Lung (tissue), 12 donors: ENCODE measurements around the gene ZRANB1. TPM values are rescaled to one million over a fixed set of nuclear protein-coding genes. Genes with fewer than 3 reads are reported as not detected.
A peak's percentile ranks its signal among the peaks of the same experiment; 100 is the strongest.

Experiments used
- ATAC-seq: fragments of 200-7000 bp; cut with Tn5 transposase; one replicate; pipeline ENCODE4 v1.9.1; 2020; ENCODE audit warnings: moderate number of reproducible peaks; ENCODE audit not compliant: insufficient read depth, low FRiP score
- DNase-seq, 3 donors: peaks; one replicate each; pipeline ENCODE4 v3.0.0-alpha.2; 2013 to 2017
- H3K27ac ChIP-seq, 2 donors: one replicate each; pipeline ENCODE4 v1.5.1; 2013; ENCODE audit warnings: mild to moderate bottlenecking in 2 of 2, moderate library complexity in 2 of 2, control low read depth in 1 of 2, inconsistent platforms in 1 of 2, low read depth in 1 of 2, low read length in 1 of 2
- H3K27me3 ChIP-seq, 3 donors: one replicate each; pipeline ENCODE4 v1.5.1; 2013; ENCODE audit warnings: low read length in 2 of 3; ENCODE audit not compliant: control insufficient read depth in 3 of 3, insufficient read depth in 3 of 3
- H3K36me3 ChIP-seq, 4 donors: one replicate each; pipeline ENCODE4 v1.5.1; 2013; ENCODE audit warnings: low read length in 4 of 4, mild to moderate bottlenecking in 1 of 4, moderate library complexity in 1 of 4; ENCODE audit not compliant: control insufficient read depth in 4 of 4, insufficient read depth in 4 of 4
- H3K4me1 ChIP-seq, 5 donors: one replicate each; pipeline ENCODE4 v1.5.1; 2013; ENCODE audit warnings: low read length in 5 of 5, mild to moderate bottlenecking in 2 of 5, moderate library complexity in 1 of 5; ENCODE audit not compliant: control insufficient read depth in 5 of 5, insufficient read depth in 5 of 5
- H3K4me3 ChIP-seq: one replicate; pipeline ENCODE4 v1.5.1; 2013; ENCODE audit warnings: mild to moderate bottlenecking, control low read depth, moderate library complexity
- H3K9ac ChIP-seq, 2 donors: one replicate each; pipeline ENCODE4 v1.5.1; 2013; ENCODE audit warnings: low read length in 2 of 2, control low read depth in 1 of 2; ENCODE audit not compliant: insufficient read depth in 1 of 2
- H3K9me3 ChIP-seq, 4 donors: one replicate each; pipeline ENCODE4 v1.5.1; 2013; ENCODE audit warnings: low read length in 3 of 4, mild to moderate bottlenecking in 1 of 4, moderate library complexity in 1 of 4; ENCODE audit not compliant: control insufficient read depth in 4 of 4, insufficient read depth in 3 of 4
- WGBS, 2 donors: extraction: QIAGEN DNeasy Blood & Tissue Kit; methylation state at CpG; one replicate each; pipeline ENCODE4 v1.1.7; 2013; 5-methylcytosine and 5-hydroxymethylcytosine counted together
- polyA plus RNA-seq, 2 donors: library from polyadenylated mRNA; stranded (reverse); fragments of 200-250 nt; gene quantifications; one replicate each; pipeline ENCODE4 v1.2.1, GENCODE V29; 2013
- total RNA-seq, 2 donors: library from RNA; depleted of rRNA in 1 of 2; stranded (reverse); fragments of >200 nt in 1 of 2; gene quantifications; one replicate each; pipeline ENCODE4 v1.2.1, GENCODE V29; 2014 to 2021
- TF ChIP-seq, protein P1 (sequence below): IDR thresholded peaks from 2 replicates; pipeline ENCODE4 v1.5.1; 2012; ENCODE audit warnings: mild to moderate bottlenecking; ENCODE audit errors: control extremely low read depth, extremely low read depth
- donor health status: control.
- donor health status: control.
- donor health status: Bipolar disorder and iron deficiency.
- donor health status: healthy.
- donor health status: DM: yes; HTN: yes; CAD: no.

The ZRANB1 gene
- total and polyA plus RNA-seq, 4 donors = 6.3 to 45.5 (median 10.8) TPM

DNA sequence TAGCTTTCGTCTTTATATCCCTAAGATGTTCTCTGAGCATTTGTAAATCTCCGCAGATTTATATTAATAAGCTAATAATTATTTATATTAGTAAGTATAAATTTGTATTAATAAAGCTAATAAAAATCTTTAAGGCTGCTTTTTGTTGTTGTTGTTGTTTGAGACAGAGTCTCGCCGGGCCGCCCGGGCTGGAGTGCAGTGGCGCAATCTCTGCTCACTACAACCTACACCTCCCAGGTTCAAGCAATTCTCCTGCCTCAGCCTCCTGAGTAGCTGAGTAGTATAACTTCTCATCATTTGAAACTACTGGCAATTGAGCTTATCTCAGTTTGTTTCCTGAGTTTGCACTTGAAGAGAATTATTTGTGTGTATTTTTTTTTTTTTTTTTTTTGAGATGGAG, 5.1 kb upstream of the ZRANB1 start:
- Histone ChIP-seq H3K27ac (no peak overlapping the region), H3K9ac (no peak overlapping the region), H3K4me3 (no peak overlapping the region), H3K27me3 (no peaks in the 10 kb centered on the region), H3K36me3 (peaks cover 0 to 7% (median 1%) of the 10 kb centered on the region in 4 donors), H3K9me3 (peaks cover 0 to 2% (median 0%) of the 10 kb centered on the region in 4 donors), H3K4me1 (peaks cover 0 to 21% (median 0%) of the 10 kb centered on the region in 5 donors)
- ATAC-seq (no peak), DNase-seq (no peak)
- TF ChIP-seq, protein P1, sequence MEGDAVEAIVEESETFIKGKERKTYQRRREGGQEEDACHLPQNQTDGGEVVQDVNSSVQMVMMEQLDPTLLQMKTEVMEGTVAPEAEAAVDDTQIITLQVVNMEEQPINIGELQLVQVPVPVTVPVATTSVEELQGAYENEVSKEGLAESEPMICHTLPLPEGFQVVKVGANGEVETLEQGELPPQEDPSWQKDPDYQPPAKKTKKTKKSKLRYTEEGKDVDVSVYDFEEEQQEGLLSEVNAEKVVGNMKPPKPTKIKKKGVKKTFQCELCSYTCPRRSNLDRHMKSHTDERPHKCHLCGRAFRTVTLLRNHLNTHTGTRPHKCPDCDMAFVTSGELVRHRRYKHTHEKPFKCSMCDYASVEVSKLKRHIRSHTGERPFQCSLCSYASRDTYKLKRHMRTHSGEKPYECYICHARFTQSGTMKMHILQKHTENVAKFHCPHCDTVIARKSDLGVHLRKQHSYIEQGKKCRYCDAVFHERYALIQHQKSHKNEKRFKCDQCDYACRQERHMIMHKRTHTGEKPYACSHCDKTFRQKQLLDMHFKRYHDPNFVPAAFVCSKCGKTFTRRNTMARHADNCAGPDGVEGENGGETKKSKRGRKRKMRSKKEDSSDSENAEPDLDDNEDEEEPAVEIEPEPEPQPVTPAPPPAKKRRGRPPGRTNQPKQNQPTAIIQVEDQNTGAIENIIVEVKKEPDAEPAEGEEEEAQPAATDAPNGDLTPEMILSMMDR = no peak
- 80 to 92% methylated on average over 7 of the region's 7 CpGs for WGBS, 2 donors

DNA sequence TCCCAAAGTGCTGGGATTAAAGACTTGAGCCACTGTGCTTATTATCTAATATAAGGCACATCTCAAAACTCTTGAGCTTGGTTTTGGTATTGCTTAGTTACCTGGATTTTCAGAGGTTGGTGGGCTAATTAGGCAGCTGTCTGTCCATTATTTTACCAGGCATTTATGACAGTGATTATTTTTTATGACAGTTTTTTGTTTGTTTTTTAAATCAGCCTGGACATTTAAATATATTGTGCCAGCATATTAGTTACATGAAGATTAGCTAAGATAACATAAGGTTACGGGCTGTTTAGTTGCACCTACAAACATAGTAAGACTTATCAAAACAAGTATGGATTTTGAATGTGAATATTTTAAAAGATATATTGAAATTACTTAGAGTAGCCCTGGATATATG, 2.6 kb upstream of the ZRANB1 start:
- 94 to 98% methylated on average over 1 of the region's 1 CpG for WGBS, 2 donors
- ATAC-seq = no peak
- peaks cover 0 to 3% (median 0%) of the 10 kb centered on the region in 4 donors for H3K36me3 ChIP-seq

DNA sequence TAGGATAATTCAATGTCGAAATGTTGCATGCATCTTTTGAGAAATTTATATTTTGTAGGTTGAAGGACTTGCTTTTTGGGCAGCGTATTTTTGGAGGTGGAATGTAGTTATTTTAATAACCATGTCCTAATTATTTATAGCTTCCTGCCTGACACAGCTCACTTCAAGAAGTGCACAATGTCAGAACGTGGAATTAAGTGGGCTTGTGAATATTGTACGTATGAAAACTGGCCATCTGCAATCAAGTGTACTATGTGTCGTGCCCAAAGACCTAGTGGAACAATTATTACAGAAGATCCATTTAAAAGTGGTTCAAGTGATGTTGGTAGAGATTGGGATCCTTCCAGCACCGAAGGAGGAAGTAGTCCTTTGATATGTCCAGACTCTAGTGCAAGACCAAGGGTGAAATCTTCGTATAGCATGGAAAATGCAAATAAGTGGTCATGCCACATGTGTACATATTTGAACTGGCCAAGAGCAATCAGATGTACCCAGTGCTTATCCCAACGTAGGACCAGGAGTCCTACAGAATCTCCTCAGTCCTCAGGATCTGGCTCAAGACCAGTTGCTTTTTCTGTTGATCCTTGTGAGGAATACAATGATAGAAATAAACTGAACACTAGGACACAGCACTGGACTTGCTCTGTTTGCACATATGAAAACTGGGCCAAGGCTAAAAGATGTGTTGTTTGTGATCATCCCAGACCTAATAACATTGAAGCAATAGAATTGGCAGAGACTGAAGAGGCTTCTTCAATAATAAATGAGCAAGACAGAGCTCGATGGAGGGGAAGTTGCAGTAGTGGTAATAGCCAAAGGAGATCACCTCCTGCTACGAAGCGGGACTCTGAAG, 620 bp downstream of the ZRANB1 start:
- H3K36me3 ChIP-seq = peaks cover 0 to 5% (median 0%) of the 10 kb centered on the region in 4 donors
- peaks cover 6 to 31% (median 22%) of the 10 kb centered on the region in 5 donors for H3K4me1 ChIP-seq
- ATAC-seq (no peak), DNase-seq (no peak)
- no peak overlapping the region for H3K4me3 ChIP-seq
- TF ChIP-seq, protein P1 = no peak
- WGBS, 2 donors = 42 to 48% methylated on average over 11 of the region's 11 CpGs
- no peaks in the 10 kb centered on the region for H3K27me3 ChIP-seq
- H3K9ac ChIP-seq = no peak overlapping the region
- H3K27ac ChIP-seq = peak overlapping the region; percentile 22 to 79
- no peaks in the 10 kb centered on the region for H3K9me3 ChIP-seq

More for the DNA sequence above, 2.6 kb upstream of the ZRANB1 start:
- no peak overlapping the region for H3K4me3 ChIP-seq
- H3K27me3 ChIP-seq = no peaks in the 10 kb centered on the region
- H3K9me3 ChIP-seq = no peaks in the 10 kb centered on the region
- TF ChIP-seq, protein P1 = no peak
- no peak overlapping the region for H3K27ac ChIP-seq
- no peak for DNase-seq
- H3K9ac ChIP-seq = no peak overlapping the region
- H3K4me1 ChIP-seq = peaks cover 4 to 31% (median 12%) of the 10 kb centered on the region in 5 donors
